Mucosa of gallbladder (tissue), 1 donor: ENCODE measurements around the gene ACOXL. TPM values are rescaled to one million over a fixed set of nuclear protein-coding genes. Genes with fewer than 3 reads are reported as not detected.
"Not testable (repeated sequence)": the region's sequence is repeated elsewhere in the genome, so short reads cannot be mapped to it uniquely, and the experiment has no call there.

Source experiments
- DNase-seq: peaks from one replicate; pipeline ENCODE4 v3.0.0-alpha.2; 2020; ENCODE audit warnings: low spot score
- total RNA-seq: library from RNA; stranded (reverse); gene quantifications from one replicate; pipeline ENCODE4 v1.2.1, GENCODE V29; 2021
- donor health status: DM: no; HTN: no; CAD: no.

Gene ACOXL
- total RNA-seq, 1 donor from 2014 or later = not detected

DNA sequence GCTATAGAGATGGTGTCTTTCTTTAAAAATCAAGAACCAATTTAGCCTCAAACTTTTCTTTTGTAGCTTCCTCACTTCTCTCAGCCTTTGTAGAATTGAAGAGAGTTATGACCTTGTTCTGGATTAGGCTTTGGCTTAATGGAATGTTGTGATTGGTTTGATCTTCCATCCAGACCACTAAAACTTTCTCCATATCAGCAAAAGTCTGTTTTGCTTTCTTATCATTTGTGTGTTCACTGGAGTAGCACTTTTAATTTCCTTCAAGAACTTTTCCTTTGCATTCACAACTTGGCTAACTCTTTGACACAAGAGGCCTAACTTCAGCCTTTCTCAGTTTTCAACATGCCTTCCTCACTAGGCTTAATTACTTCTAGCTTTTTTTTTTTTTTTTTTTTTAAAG lies 193.1 kb downstream of the ACOXL start:
- DNase-seq = no peak

DNA sequence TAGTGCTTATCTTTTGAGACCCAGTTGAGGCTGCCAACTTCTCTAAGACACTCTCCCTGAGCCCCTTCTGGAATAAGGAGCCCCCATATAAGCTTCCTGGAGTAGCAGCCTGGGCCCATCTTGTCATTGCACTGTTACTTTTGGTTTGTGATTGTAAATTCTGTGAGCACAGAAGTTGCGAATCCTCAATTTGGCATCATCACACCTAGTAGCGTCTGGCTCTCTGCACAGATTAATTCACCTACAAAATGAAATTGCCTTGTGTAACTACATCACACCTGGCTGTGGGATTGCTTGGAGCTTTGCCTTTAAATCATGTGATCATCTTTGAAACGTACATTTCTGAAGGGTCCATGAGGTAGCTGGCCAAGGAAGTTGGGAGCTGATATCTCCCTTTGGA lies 195.2 kb downstream of the ACOXL start:
- no peak for DNase-seq

DNA sequence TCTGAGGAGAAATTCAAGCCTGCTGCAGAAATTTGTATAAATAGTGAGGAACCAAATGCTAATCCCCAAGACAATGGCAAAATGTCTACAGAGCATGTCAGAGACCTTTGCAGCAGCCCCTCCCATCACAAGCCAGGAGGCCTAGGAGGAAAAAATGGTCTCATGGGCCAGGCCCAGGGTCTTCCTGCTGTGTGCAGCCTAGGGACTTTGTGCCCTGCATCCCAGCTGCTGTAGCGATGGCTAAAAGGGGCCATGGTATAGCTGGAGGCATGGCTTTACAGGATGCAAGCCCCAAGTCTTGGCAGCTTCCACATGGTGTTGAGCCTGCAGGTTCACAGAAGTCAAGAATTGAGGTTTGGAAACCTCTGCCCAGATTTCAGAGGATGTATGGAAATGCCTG lies 197.2 kb downstream of the ACOXL start:
- DNase-seq = no peak

DNA sequence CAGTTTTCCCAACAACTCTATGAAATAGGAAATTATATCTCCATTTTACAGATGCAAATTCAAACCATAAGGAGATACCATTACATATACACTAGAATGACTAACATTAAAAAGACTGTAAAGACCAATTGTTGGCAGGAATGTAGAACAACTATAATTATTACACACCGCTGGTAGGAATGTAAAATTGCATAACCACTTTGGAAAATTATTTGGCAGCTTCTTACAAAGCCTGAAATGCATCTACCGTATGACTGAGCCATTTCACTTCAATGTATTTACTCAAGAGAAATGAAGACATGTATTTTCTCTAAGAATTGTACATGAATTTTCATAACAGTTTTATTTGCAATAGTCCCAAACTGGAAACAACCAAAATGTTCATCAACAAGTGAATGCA lies 199.3 kb downstream of the ACOXL start:
- DNase-seq = no peak

DNA sequence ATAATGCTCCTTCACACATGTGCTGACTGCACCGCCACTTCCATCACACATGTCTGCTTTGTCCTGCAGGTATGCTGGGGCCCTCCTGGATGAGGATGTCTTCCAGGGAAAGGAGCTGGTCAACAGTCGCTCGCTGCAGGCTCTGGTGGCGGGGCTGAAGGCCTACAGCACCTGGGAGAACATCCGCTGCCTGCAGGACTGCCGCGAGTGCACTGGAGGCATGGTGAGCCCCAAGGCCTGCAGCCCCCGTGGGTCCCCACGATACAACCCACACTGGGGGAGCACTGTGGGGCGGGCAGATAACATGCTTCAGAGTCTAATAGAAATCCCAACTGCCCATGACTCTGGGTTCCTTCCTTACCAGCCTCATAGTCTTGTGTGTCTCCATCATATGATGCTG lies 201.0 kb downstream of the ACOXL start:
- DNase-seq = no peak

DNA sequence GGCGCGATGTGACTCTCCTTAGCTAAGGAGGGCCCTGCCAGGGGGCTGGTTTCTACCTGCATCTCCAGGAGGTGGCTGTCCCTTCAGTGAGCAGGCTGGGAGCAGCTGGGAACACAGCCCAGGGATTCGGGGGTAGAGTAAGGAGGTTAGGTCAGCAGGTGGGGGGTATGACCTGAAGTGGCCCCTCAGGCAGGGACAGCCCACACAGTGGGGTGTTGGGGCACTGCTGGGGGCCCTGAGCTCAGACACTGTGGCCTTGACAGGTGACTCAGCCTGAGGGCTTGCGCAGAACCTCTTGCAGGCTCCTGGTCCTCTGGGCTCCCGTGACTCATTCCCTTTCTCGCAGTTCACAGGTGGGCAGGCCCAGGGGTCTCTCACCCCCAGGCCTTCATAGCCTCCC lies 202.6 kb downstream of the ACOXL start:
- DNase-seq = no peak

DNA sequence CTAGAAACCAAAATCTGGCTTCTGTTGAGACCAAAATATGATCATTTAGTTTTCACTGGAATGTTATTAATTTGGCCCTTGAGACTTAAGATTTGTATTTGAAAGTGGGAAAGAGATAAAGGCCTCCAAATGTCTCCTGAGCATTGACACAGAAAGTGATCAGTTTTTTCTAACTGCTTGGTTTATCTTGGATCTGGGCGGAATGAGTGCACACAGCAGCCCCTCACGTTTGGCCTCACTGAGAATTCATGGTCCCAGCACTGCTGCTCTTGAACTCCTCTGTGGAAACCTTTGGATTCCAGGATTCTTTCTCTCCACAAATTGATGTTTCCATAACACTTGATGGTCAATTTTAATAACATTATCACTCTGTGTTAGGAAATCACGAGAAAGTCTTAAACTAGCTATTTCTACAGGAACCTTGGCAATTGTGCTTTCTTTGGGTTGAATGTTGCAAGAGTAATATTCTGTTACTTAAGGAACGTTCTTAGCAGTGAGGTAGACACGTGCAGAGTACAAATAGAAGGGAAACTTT lies 208.1 kb downstream of the ACOXL start:
- DNase-seq = no peak

DNA sequence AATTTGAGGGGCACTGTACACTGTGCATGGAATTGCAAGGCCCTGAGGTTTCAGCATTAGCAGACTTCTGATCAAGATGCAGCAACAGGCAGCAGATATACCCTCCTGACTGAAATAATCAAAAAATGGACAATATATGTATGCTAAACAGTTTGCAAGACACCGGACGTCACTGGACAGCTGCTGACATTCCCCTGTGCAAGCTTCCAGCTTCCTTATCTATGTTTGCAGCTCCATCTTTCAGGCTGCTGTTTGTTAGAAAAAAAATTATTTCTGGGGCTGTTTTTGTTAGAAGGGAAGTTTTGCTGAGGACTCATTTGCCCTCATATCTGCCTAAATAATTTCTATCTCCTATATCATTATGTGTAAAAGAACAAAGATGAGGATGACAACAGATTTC lies 208.9 kb downstream of the ACOXL start:
- no peak for DNase-seq

DNA sequence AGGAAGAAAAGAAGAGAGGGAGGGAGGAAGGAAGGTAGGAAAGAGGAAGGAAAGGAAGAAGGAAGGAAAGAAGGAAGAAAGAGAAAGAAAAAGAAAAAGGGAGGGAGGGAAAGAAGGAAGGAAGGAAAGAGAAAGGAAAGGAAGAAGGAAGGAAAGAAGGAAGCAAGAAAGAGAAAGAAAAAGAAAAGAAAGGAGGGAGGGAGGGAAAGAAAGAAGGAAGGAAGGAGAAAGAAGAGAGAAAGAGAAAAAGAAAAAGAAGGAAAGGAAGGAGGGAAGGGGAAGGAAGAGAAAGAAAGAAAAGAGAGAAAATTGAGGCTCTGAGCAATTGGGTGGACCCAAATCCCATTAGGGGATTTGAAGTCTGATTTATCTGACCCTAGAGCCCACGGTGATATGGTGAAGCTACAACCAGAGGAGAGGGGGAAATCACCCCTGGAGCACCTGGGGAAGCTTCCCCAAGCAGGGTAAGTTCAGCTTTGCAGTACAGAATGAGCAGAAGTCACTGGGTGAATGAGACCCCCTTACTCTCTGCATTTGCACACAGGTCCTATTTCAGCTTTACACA lies 210.8 kb downstream of the ACOXL start:
- no peak for DNase-seq

DNA sequence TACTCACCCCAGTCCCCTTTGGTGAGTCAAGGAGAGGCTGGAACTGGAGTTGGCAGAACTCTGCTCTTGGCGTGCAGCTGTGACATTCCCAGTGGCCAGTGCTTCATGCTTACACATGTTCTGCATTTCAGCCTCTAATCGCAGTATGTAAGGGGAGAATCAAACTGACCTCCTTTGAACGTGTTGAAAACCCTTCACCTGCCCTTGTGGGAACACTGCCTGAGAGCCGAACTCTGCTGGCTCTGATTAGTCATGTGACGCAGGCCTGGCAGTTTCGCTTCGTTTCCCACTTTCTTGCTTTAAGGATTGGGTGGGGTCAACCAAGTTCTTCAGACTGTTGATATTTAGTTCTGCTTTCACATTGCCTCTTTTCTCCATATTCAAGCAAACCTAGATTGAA lies 214.5 kb downstream of the ACOXL start:
- DNase-seq = no peak

DNA sequence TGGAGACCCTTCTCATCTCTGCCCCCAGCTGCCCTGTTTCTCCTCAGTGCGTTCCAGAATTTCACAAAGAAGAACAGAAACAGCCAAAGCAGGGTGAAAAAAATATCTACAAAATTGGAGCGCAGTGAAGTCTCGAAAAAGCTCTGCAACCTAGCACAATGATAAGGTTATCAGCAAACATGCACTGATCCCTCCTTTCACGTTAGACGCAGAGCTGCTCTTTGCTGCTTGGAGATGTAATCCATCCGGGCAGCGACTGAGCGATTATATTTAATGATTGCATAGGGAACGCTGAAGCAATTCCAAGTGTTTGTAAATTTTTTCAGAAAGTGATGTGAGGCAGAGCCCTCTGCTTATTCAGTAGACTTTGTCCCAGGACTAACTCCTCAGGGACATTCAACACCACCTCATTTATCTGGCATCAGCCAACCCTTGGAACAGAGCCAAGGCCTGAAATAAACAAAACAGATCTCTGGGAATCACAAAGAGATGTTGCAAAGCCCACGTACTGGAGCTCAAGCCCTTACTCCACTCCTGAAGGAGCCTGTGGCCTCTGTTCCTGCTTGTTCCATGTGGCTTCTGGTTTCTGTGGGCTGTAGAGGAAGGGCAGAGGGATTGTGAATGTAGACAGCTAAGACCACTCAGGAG lies 215.8 kb downstream of the ACOXL start:
- DNase-seq = peak; percentile 22

DNA sequence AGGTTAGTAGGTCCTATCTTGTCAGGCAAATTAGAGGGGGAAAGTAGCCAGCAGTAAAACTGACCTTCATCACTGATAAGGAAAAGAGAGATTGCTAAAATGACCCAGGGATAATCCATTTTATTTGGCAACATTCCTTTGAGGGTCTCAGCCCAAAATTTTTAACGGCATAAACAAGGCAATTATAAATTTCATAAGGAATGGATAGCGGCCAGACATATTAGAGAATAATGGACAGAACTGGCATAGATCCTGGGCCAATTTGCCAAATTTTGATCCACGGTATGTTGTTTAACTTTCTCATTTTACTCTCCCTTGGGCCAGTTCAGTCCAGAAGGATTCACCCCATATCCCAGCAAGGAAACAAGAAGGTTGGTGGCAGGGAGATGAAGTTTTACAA lies 217.9 kb downstream of the ACOXL start:
- no peak for DNase-seq

DNA sequence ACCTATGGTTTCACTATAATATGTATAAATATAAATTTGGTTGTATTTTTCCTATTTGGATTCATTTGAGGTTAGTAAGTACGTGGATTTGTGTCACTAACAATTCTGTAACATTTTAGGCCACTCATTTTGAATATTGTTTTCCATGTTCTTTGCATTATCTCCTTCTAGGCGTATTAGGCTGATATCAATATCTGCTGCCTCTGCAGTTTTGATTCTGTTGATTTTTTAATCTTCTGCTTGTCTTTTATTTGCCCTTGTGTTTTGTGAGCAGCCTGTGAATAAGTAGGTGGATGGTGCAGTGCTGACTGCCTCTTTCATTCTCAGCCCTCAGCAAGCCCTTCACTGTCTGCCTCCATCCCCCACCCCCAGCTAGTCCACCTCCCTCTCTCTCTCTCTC lies 222.7 kb downstream of the ACOXL start:
- DNase-seq = no peak

DNA sequence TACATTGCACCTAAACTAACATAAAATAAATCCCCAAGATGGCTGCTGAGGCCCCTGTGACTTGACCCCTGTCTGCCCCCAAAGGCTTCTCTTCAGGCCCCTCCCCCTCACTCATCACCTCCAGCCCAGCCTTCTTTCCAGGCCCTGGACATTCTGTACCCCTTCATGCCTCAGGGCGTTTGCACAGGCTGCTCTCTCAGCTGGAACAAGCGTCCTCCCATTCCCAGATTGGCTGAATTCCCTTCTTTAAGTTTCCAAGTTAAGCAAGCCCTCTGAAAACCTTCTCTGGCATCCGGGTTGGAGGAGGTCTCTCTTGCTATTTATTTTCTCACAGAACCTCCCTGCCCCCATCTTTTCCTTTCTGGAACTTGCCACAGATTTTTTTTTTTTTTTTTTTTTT lies 223.2 kb downstream of the ACOXL start:
- no peak for DNase-seq

DNA sequence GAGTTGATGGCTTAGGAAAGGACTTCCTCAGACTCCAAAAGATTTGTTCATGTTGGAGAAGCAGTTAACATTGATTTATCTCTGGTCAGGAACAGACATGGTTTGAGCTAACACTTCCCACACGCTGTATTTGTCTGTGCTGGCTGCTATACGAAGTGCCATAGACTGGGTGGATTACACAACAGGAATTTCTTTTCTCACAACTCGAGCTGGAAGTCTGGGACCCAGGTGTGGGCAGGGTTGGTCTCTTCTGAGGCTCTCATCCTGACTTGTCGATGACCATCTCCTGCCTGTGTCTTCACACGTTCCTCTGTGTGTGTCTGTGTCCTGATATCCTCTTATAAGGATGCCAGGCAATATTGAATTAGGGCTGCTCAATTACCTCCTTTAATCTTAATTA lies 224.9 kb downstream of the ACOXL start:
- no peak for DNase-seq

DNA sequence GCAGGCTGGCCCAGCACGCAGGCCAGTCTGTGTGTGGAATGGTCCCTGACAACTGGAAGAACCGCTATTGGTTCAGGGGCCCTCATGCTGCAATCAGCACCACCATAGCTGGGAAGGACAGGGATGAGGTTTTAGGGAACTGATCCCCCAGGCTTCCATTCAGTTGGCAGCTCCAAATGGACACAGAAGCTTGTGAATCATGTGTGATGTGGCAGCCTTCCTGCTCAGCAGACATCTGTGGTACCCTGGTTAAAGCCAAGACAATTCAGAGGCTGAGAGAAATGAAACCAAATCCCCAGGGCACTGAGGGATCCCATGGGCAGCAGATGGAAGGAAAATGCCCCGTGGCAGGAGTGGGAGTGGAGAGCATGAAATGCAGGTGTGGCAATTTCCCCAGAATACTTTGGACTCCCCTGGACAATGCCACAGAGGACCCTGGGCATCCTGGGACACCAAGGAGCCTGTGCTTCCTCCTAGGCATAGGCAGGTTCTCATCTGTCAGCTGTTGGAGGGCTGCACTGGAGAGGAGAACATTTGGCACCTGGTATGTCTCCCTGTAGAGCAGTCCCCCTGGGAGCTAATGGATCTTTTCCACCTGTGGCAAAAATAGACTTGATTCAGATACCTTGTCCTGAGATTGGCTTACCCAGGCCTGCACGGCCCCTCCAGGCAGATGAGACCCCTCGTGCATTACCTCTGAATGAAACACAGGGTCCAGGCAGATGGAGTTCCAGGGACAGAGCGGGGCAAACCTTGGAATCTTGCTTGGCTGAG lies 226.2 kb downstream of the ACOXL start:
- no peak for DNase-seq

DNA sequence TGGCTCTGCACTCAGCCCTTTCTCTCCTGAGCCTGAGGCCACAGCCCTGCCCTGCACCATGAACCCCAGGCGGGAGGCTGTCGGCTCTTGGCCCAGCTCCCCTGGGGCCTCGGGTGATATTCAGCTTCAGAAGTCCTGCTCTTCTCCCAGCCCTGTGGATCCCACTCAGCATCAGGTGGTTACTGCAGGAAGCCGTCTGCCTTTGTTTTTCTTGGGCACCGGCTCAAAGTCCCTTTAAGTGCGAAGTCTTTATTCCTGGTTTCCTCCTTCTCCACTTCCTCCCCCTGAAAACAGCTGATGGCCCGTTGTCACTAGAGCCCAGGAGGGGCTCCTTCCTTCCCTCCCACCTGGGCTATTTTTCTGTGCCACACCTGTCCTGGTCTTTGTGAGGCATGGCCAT lies 226.8 kb downstream of the ACOXL start:
- no peak for DNase-seq

DNA sequence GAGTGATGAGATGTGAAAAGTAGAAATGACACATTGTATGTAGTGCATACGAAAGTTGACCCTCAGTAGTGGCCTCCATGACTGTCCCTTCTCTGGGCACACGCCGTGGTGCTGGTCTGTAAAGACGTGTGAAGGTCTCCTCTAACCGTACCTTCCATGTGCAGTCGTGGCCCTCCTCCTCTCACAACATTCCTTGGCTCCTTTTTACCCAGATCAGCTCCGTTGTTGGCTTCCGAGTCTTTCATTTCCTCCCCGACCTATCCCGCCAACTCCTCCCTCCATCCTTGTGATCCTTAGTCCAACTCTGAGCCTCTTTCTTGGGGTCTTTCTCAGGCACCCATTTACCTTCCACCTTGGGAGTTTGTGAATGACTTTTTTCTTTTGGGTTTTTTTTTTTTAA lies 227.9 kb downstream of the ACOXL start:
- no peak for DNase-seq

DNA sequence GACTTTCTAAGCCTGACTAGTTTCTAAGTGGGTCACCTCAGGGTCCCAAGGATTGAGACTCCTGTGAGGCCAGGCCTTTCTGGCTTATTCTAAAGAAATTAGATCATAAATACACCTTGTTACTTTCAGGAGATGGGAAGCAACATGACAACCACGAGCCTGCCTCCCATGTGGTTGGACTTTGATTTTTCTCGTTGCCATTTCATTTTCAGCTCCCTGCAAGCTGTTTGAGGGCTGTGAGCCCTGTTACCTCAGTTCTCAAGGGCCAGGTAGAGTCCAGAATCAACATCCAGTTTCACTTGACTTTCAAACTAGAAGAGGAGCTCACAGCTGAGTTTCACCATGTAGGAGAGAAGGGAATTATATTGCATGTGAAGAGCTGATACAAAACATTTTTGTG lies 228.6 kb downstream of the ACOXL start:
- no peak for DNase-seq

DNA sequence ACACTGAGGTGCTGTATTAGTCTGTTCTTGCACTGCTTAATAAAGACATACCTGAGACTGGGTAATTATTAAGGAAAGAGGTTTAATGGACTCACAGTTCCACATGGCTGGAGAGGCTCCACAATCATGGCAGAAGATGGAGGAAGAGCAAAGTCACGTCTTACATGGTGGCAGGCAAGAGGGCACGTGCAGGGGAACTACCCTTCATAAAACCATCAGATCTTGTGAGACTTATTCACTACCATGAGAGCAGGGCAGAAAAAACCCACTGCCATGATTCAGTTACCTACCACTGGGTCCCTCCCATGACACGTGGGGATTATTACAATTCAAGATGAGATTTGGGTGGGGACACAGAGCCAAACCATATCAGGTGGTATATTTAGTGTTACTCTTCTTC lies 229.3 kb downstream of the ACOXL start:
- DNase-seq = not testable (repeated sequence)

DNA sequence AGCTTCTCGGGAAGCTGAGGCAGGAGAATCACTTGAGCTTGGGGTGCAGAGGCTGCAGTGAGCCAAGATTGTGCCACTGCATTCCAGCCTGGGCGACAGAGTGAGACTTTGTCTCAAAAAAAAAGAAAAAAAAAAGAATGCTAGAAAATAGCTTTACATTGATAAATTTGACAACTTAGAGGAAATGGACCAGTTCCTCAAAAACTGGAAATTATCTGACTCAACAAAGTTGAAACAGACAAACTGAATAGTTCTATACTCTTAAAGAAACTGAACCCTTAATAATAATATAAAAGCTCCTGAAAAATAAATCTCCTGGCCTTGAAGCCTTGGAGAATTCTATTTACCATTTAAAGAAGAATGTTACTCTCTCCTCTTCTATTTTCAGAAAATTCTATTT lies 237.3 kb downstream of the ACOXL start:
- DNase-seq = no peak

DNA sequence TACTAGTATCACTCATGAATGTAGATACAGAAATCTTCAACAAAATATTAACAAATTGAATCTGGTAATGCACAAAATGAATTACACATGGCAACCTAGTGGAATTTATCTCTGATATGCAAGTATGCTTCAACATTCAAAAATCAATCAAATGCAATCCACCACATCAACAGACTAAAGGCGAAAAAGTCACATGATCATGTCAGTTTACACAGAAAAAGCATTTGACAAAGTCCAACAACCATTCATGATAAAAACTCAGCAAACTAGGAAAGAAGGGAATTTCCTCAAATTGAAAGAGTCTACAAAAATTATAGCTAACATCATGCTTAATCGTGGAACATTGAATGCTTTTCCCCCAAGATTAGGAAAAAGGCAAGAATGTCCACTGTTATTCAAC lies 237.8 kb downstream of the ACOXL start:
- no peak for DNase-seq

DNA sequence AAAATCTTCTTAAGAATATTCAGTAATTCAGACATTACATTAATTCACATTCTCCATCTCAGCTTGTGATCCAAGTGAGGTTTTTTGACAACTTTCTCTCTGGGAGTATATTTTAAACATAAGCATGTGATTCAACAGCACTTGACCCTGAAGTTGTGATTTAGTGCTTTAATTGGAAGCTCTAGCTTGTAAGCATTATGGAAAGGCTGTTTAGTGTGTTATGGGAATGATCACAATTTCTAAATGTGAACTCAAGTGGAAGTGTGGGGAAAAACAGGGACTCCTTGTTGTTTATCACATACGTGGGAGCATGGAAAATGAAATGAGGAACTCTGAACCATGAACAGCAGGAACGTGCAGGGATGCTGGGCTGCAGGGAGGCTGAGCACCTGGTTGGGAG lies 239.4 kb downstream of the ACOXL start:
- no peak for DNase-seq
